ENCODE data around the gene CERS6.

DNA sequence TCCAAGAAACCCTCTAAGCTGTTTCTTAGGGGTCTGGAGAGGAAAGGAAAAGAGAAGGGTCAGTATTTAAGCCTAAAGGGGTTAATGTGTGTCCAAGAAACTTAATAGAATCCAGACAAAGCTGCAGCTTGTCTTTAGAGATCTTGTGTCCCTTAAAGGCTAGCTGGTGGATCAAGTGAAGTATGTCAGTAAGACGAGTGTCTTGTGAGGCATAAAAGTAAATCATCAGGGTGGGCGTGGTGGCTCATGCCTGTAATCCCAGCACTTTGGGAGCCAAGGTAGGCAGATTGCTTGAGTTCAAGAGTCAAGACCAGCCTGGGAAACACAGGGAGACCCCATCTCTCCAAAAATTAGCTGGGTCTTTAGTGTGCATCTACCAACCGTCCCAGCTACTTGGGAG lies 47.8 kb downstream of the CERS6 start:
- TF ChIP-seq POLR2A (IDR thresholded peaks at IDR 0.05): no peak
- TF ChIP-seq, protein P1, sequence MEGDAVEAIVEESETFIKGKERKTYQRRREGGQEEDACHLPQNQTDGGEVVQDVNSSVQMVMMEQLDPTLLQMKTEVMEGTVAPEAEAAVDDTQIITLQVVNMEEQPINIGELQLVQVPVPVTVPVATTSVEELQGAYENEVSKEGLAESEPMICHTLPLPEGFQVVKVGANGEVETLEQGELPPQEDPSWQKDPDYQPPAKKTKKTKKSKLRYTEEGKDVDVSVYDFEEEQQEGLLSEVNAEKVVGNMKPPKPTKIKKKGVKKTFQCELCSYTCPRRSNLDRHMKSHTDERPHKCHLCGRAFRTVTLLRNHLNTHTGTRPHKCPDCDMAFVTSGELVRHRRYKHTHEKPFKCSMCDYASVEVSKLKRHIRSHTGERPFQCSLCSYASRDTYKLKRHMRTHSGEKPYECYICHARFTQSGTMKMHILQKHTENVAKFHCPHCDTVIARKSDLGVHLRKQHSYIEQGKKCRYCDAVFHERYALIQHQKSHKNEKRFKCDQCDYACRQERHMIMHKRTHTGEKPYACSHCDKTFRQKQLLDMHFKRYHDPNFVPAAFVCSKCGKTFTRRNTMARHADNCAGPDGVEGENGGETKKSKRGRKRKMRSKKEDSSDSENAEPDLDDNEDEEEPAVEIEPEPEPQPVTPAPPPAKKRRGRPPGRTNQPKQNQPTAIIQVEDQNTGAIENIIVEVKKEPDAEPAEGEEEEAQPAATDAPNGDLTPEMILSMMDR (IDR thresholded peaks at IDR 0.05): no peak
- TF ChIP-seq POLR2AphosphoS5 (IDR thresholded peaks at IDR 0.05): no peak
